ENCODE results near the gene ITGB5.

ITGB5 gene

GRCh38 chr3:124887177-124887931 lies at the start of gene ITGB5:
TSS of gene ITGB5 (minus strand) at chr3:124887365. CDS start at chr3:124887000, 365 bp downstream.
- DNase-seq, result peak; percentile 35

GRCh38 chr3:124935794-124936542 lies 48.8 kb upstream of the ITGB5 start:
- DNase-seq, result no peak

DNA sequence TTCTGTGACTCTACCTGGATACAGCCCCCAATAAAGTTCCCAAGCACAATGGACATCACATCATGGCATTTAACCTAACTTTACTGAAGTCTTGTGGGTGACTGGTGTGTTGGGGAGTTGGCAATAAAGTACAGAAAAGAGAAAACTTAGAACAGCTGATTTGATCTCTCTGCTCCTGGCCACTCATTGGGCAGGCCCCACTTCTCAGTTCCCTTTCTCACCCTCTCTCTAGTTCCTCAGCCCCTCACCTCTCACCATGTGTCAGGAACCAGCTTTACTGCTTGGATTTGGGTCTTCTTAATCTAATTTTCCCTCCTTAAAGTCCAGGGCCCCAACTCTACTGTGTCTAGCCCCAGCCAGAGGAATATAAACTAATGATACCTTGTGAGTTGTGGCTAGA lies 48.1 kb upstream of the ITGB5 start:
- no peak for DNase-seq

DNA sequence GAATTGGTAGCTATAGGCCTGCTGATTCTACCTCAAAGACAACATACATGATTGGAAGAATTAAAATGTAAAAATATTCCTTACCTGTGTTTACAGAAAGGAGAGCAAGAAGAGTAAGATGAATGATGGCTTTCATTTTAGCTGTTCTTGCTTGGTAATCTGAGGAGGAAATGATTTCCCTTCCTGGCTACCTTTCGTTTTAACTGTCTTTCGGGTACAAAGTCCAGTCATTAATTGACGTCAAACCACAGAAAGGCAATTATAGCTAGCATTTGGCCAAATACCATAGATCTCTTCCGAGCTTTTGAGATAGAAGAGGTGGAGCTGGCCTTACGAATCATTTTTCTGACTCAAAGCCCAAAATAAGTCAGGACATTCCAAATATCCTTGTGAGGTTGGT lies 47.4 kb upstream of the ITGB5 start, which contains the start of gene MUC13:
MUC13 (minus strand) TSS at position 175 of the 400 bp plus-strand sequence; CDS start at position 136, 39 bp downstream.
- DNase-seq, result no peak

DNA sequence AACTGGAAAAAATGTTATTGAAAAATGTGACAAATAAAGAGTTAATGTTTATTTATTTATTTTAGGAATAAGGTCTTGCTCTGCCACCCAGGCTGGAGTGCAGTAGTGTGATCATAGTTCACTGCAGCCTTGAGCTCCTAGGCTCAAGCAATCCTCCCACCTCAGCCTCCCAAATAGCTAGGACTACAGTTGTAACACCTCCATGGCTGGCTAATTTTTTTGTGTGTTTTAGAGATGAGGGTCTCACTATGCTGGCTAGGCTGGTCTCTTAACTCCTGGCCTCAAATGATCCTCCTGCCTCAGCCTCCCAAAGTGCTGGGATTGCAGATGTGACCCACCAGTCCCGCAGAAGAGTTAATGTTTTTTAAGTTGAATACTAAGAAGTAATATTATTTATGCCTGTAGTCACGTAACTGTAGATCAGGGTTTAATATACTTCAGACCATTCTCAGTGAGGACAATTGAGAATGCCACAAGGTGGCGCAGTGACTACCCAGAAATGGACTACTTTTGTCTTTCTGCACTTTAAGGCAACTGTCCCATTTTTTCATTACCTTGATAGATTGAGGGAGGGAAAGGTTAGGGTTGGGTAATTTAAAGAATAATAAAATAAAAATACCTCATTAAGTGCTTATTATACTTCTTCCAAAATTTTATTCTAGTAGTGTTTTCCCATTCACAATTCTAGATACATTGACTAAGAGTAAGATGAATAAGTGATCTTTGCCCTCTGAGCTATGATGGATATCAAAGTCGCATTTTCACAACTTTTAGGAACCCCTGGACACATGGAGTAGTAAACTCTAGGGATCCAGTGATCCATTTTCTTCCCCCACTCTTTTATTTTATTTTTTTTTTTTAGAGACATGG lies 41.4 kb upstream of the ITGB5 start:
- DNase-seq, result no peak

DNA sequence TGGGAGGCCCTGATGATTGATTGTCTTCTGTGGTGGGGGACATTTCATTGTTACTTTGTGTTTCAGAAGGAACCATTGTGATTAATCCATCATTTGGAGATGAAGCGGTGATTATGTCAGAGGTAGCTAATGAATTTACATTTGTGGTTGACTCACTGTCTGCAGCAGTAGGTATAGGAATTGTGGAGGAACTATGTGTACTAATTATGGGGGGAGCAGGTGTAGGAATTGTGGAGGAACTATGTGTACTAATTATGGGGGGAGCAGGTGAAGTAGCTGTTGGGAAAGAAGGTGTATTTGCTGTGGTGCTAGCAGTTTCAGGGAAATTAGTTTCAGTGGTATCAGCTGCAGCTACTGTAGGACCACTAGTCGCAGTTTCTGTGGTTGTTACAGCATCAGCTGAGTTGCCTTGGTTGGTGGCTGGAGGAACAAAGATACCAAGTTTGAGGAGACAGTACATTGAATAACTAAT lies 40.4 kb upstream of the ITGB5 start:
- no peak for DNase-seq

DNA sequence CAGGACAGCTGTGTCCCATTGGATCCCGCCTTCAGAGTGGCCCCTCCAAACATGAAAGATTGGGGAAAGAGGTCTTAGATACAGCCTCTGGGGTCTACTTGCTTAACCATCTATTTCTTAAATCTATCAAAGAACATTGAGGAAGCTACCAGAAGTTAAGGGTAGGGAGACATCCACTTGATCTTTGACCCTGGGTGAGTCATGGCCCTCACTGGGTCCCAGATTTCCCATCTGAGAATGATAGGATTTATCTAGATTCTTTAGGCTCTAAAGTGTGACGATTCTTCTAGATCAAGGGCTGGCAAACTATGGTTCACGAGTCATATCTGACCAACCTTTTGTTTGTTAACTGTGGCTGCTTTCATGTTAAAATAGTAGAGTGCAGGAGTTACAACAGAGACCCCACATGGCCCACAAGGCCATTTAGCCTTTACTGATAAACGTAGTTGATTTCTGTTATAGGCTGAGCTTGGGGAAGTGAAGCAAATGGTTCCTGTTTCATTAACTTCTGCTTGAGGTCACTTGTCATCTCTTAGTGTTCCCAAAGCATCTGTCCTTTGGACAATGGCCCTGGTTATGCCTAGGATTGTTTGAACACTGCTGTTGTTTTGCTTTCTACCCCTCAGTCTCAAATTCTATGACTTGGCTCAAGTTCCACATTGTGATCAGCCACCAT lies 39.4 kb upstream of the ITGB5 start:
- DNase-seq, result no peak

- DNase-seq, result no peak
Measured at GRCh38 chr3:124924741-124925140, 37.6 kb upstream of the ITGB5 start.

DNA sequence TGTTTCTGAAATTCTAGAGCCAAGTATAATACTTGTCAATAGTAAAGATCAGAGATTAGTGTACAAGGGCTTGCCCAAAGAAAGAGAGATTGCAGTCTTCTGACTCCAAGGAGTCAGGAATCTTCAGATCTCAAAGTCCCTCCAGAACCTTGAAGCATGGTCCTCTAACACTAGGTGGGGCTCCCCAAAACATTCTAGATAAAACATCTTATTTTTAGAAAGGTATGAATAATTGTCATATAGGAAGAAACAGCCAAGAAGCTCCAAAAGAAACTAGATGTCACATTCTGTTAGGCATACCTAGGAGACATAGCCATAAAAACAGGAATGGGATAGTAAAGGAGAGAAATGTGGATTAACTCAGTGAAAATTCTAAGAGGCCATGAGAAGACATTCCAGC lies 36.7 kb upstream of the ITGB5 start:
- DNase-seq, result no peak

GRCh38 chr3:124920718-124921117 lies 33.6 kb upstream of the ITGB5 start:
- no peak for DNase-seq

DNA sequence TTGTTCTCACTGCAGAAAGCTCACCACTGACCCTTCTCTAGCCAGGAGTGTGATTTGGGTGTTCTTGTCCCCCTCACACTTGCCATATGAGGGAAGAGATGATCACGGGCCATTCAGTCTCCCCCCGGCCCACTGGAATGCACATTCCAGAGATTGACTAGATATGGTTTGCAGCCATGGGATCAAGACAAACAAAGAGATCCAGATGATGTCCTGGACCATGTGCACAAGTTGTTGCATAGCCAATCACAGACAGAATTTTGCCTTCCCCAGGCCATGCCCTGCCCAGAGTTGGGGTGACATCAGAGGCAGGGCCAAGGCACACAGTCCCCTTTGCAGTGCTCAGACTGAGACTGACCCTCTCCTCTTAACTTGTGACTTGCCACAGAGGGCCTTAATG lies 32.6 kb upstream of the ITGB5 start:
- DNase-seq, result no peak

DNA sequence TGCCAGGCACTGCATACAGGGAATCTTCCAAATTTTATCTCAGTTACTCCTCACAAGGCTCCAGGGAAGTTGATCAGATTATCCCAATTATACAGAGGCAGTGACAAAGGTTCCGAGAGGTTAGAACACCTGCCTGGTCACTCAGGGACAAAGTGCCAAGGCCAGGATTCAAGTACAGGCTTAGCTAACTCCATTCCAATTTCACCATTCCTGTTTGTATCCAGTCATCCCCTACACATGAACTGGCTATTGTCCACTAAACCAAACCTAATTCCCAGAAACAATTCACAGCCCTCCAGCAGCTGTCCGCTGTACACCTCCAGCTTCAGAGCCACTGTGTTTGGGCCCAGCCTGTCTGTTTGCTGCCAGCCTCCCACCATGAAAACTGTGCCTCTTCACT lies 31.4 kb upstream of the ITGB5 start:
- DNase-seq, result no peak

GRCh38 chr3:124916837-124917409 lies 29.8 kb upstream of the ITGB5 start:
- DNase-seq, result no peak

GRCh38 chr3:124915254-124915653 lies 28.1 kb upstream of the ITGB5 start:
- DNase-seq, result no peak

DNA sequence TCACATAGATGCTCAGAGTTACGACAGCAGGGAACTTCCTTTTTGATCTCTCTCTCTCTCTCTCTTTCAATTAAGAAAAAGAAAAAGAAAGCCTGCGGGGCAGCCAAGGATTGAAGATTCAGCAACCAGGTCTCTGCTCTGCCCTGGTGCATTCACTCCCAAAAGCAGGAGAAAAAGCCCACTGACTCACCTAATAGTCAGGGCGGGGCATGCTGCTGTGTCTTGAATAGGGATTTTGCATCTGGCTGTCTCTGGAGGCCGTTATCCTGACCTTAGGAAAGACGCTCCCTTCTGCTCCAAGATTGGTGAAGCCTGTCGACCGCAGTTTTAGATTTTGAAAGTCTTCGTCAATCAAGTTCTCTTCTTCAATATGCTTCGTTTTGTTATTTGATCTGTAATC lies 20.8 kb upstream of the ITGB5 start:
- DNase-seq, result no peak

- no peak for DNase-seq
Measured at GRCh38 chr3:124904835-124905492, 17.8 kb upstream of the ITGB5 start.

DNA sequence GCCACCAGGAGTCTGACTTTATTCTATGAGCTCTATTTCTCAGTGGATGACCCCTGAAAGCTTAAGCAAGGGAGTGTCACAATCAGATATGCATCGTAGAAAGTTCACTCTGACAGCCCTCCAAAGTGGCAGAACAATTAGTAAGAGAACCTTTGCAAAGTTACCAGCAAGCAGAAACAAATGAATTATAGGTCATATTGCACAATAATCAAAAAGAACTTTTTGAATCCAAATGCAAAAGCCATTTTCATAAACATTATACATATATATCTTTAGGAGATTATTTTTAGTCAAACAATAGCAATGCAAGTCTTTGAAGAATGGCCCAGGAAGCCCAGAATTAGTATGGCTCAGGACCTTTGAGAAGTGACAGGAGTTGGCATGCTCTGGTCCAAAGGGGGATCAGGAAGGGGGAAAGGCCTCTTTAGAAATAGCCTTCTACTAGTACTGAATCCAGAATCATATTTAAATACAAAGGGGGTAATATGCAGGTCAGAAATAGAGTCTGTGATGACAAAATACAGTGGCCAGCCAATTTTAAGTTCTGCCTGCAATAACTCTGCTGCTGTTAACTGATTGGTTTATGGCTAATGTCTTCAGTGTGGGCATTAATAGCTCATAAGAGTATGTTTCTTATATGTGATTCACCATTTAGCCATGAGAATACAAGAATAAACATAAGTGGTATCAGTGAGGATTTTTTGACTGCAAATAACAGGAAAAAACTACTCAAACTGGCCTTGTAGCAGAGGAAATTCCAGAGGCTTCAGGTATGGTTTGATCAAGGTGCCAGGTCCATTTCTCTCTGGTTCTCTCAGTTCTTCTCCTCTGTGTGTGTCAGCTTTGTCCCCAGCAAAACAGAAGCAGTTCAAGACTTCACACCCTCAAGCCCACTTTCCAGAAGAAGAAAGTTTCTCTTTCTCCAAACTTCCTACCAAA lies 17.0 kb upstream of the ITGB5 start:
- DNase-seq, result no peak

GRCh38 chr3:124896824-124897526 lies 9.8 kb upstream of the ITGB5 start:
- no peak for DNase-seq

- DNase-seq, result no peak
Measured at GRCh38 chr3:124895756-124896155, 8.6 kb upstream of the ITGB5 start.

DNA sequence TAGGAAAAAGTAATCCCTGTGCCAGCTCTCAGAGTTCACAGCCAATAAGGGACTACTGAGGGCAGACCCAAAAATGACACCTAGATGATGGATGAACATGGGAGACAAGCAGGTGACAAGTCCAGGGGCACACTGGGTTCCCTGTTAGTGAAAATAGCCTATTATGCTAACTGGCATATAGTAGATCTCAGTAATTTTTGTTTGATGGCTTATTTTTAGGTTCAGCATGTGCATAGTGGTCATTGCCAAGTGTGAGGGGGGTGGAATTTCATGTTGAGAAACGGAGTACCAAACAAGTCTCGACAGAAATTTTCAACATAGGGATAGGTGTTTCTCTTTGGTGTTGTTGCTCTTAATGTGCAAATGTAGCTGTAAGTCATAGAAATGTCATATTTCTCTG lies 6.4 kb upstream of the ITGB5 start:
- no peak for DNase-seq
